Muscle layer of colon (tissue), 2 donors: Measurements from ENCODE around the gene IDUA.

Experiments used
- H3K27ac ChIP-seq: one replicate; pipeline ENCODE4 v1.7.0; 2013; ENCODE audit warnings: low read depth, mild to moderate bottlenecking, low read length, moderate library complexity
- H3K27me3 ChIP-seq, 2 donors: one replicate each; pipeline ENCODE4 v1.7.0; 2013; ENCODE audit warnings: low read length in 2 of 2, mild to moderate bottlenecking in 2 of 2; ENCODE audit not compliant: insufficient read depth in 2 of 2, control insufficient read depth in 1 of 2
- H3K36me3 ChIP-seq: one replicate; pipeline ENCODE4 v1.7.0; 2013; ENCODE audit warnings: mild to moderate bottlenecking, low read length; ENCODE audit not compliant: insufficient read depth
- H3K4me1 ChIP-seq: one replicate; pipeline ENCODE4 v1.7.0; 2013; ENCODE audit warnings: mild to moderate bottlenecking, low read length; ENCODE audit not compliant: insufficient read depth
- H3K4me3 ChIP-seq, 2 donors: one replicate each; pipeline ENCODE4 v1.7.0; 2013; ENCODE audit warnings: low read length in 2 of 2, low read depth in 1 of 2, mild to moderate bottlenecking in 1 of 2, moderate library complexity in 1 of 2
- H3K9ac ChIP-seq: one replicate; pipeline ENCODE4 v1.7.0; 2013; ENCODE audit warnings: low read length
- H3K9me3 ChIP-seq: one replicate; pipeline ENCODE4 v1.7.0; 2013; ENCODE audit warnings: mild to moderate bottlenecking, low read length
- donor health status: abdominal sarcoma.
- donor health status: Adenocarcinoma of cecum.

Gene IDUA

GRCh38 chr4:951186-951585, 35.7 kb upstream of the IDUA start:
- no peak overlapping the region for H3K4me3 ChIP-seq
- no peaks in the 10 kb centered on the region for H3K4me1 ChIP-seq
- H3K9ac ChIP-seq: no peak overlapping the region
- no peaks in the 10 kb centered on the region for H3K27me3 ChIP-seq
- peaks cover 9% of the 10 kb centered on the region for H3K36me3 ChIP-seq
- H3K9me3 ChIP-seq: no peaks in the 10 kb centered on the region
- no peak overlapping the region for H3K27ac ChIP-seq

- H3K4me1 ChIP-seq: no peaks in the 10 kb centered on the region
- H3K27ac ChIP-seq: no peak overlapping the region
- H3K36me3 ChIP-seq: peaks cover 9% of the 10 kb centered on the region
- H3K27me3 ChIP-seq: no peaks in the 10 kb centered on the region
- H3K9ac ChIP-seq: no peak overlapping the region
- no peaks in the 10 kb centered on the region for H3K9me3 ChIP-seq
- H3K4me3 ChIP-seq: no peak overlapping the region
Measured at GRCh38 chr4:951594-952468, 35.0 kb upstream of the IDUA start.

DNA sequence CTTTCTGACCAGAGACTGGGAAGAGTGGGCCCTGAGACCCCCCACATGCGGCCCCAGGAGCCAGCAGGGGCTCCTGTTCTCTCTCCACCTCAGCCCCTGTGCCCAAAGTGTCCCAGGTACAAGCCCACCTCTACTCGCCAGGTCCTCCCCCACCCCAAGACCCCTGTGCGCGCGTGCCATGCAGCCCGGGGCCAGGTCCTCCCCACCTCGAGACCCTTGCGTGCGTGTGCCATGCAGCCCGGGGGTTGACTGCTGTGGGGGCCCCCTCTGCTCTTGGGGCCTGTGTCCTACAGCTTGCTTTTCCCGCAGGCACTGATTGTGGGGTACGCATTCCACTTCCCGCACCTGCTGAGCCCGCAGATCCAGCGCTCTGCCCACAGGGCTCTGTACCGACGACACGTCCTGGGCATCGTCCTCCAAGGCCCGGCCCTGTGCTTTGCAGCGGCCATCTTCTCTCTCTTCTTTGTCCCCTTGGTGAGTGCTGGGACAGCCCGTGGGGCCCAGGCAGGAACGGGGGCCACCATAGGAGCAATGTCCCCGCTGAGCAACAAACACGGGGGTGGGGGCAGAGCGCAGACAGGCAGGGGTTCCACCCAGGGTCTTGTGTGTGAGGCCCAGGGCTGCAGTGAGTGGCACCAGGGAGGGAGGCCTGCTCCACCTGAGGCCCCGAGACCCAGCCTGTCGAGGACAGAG, 33.8 kb upstream of the IDUA start:
- Histone ChIP-seq H3K27ac (no peak overlapping the region), H3K9me3 (no peaks in the 10 kb centered on the region), H3K4me1 (no peaks in the 10 kb centered on the region), H3K36me3 (peaks cover 9% of the 10 kb centered on the region), H3K4me3 (no peak overlapping the region), H3K27me3 (no peaks in the 10 kb centered on the region), H3K9ac (no peak overlapping the region)

DNA sequence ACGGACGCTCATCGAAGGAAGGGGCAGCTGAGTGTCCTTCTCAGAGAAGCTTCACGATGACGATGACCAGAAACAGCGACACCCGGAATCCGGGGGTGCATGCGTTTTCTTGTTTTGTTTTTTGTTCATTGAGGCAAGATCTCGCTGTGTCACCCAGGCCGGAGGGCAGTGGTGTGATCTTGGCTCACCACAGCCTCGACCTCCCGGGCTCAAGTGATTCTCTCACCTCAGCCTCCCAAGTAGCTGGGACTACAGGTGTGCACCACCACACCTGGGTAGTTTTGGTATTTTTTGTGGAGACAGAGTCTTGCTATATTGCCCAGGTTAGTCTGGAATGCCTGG, 33.3 kb upstream of the IDUA start:
- no peaks in the 10 kb centered on the region for H3K27me3 ChIP-seq
- no peak overlapping the region for H3K27ac ChIP-seq
- H3K4me3 ChIP-seq: no peak overlapping the region
- peaks cover 9% of the 10 kb centered on the region for H3K36me3 ChIP-seq
- H3K9ac ChIP-seq: no peak overlapping the region
- H3K9me3 ChIP-seq: no peaks in the 10 kb centered on the region
- H3K4me1 ChIP-seq: no peaks in the 10 kb centered on the region

- Histone ChIP-seq H3K36me3 (peaks cover 9% of the 10 kb centered on the region), H3K4me1 (no peaks in the 10 kb centered on the region), H3K9me3 (no peaks in the 10 kb centered on the region), H3K27me3 (no peaks in the 10 kb centered on the region), H3K9ac (no peak overlapping the region), H3K27ac (no peak overlapping the region), H3K4me3 (no peak overlapping the region)
Measured at GRCh38 chr4:954211-955020, 32.4 kb upstream of the IDUA start.

- Histone ChIP-seq H3K27me3 (no peaks in the 10 kb centered on the region), H3K27ac (no peak overlapping the region), H3K9ac (no peak overlapping the region), H3K9me3 (no peaks in the 10 kb centered on the region), H3K36me3 (peaks cover 9% of the 10 kb centered on the region), H3K4me3 (no peak overlapping the region), H3K4me1 (no peaks in the 10 kb centered on the region)
Measured at GRCh38 chr4:955161-955921, 31.5 kb upstream of the IDUA start.

- no peaks in the 10 kb centered on the region for H3K9me3 ChIP-seq
- H3K27me3 ChIP-seq: no peaks in the 10 kb centered on the region
- peaks cover 9% of the 10 kb centered on the region for H3K36me3 ChIP-seq
- H3K9ac ChIP-seq: no peak overlapping the region
- no peaks in the 10 kb centered on the region for H3K4me1 ChIP-seq
- no peak overlapping the region for H3K4me3 ChIP-seq
- no peak overlapping the region for H3K27ac ChIP-seq
Measured at GRCh38 chr4:955931-956381, 30.9 kb upstream of the IDUA start.

DNA sequence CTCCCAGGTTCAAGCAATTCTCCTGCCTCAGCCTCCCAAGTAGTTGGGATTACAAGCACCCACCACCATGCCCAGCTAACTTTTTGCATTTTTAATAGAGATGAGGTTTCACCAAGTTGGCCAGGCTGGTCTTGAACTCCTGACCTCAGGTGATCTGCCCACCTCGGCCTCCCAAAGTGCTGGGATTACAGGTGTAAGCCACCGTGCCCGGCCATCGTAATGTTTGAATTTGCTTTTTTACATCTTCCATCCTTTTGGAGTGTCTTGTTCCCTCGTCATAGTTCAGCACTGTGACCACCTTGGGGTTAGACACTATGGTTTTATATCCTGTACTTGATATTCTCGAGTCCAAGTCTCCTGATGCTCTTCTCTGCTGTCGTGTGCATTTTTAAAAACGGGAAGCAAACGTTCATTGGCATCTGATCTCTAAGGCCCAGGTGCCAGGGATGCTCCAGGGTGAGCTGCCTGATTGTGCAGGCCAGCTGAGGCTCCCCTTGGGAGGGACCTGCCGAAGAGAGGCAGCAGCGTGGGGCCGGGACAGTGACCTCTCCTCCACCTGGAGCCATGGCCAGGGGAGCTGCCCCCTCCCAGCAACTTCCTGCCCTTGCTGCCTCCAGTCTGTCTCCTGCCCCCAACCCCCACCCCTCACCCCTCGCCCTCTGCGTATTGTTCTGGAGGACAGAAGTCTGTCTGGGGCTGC, 30.2 kb upstream of the IDUA start:
- no peaks in the 10 kb centered on the region for H3K4me1 ChIP-seq
- no peak overlapping the region for H3K4me3 ChIP-seq
- H3K36me3 ChIP-seq: peaks cover 9% of the 10 kb centered on the region
- H3K27ac ChIP-seq: no peak overlapping the region
- no peaks in the 10 kb centered on the region for H3K27me3 ChIP-seq
- H3K9me3 ChIP-seq: no peaks in the 10 kb centered on the region
- H3K9ac ChIP-seq: no peak overlapping the region

- Histone ChIP-seq H3K9ac (no peak overlapping the region), H3K4me1 (no peaks in the 10 kb centered on the region), H3K36me3 (peaks cover 11% of the 10 kb centered on the region), H3K4me3 (no peak overlapping the region), H3K27ac (no peak overlapping the region), H3K9me3 (no peaks in the 10 kb centered on the region), H3K27me3 (no peaks in the 10 kb centered on the region)
Measured at GRCh38 chr4:957231-957580, 29.6 kb upstream of the IDUA start.

GRCh38 chr4:957581-958313, 29.1 kb upstream of the IDUA start:
- Histone ChIP-seq H3K27me3 (no peaks in the 10 kb centered on the region), H3K36me3 (peaks cover 17% of the 10 kb centered on the region), H3K27ac (no peak overlapping the region), H3K4me3 (no peak overlapping the region), H3K9me3 (no peaks in the 10 kb centered on the region), H3K4me1 (no peaks in the 10 kb centered on the region), H3K9ac (no peak overlapping the region)
